Skeletal muscle cell (primary cell): Measurements from ENCODE around the gene LIX1.

Experiments used
- DNase-seq: peaks from one replicate; pipeline ENCODE4 v3.0.0-alpha.2; 2010; ENCODE audit warnings: low read depth
- H3K4me3 ChIP-seq: 2 replicates; pipeline ENCODE4 v1.5.1; 2011; ENCODE audit warnings: low read depth, mild to moderate bottlenecking, control low read depth, low read length, moderate library complexity

Gene LIX1

GRCh38 chr5:97046270-97046982 is 96.0 kb downstream of the LIX1 start:
- DNase-seq = no peak
- no peak overlapping the region for H3K4me3 ChIP-seq

- no peak for DNase-seq
- H3K4me3 ChIP-seq = no peak overlapping the region
These were observed 98.4 kb downstream of the LIX1 start for GRCh38 chr5:97044052-97044451.

- H3K4me3 ChIP-seq = no peak overlapping the region
These were observed 98.9 kb downstream of the LIX1 start for GRCh38 chr5:97043511-97043910.

GRCh38 chr5:97042996-97043395 is 99.4 kb downstream of the LIX1 start:
- DNase-seq = no peak
- no peak overlapping the region for H3K4me3 ChIP-seq

More at GRCh38 chr5:97043511-97043910, 98.9 kb downstream of the LIX1 start:
- DNase-seq = no peak
